Adrenal gland (tissue), 12 donors: ENCODE data around the gene ZNF330. TPM values are rescaled to one million over a fixed set of nuclear protein-coding genes. Genes with fewer than 3 reads are reported as not detected.
A peak's percentile ranks its signal among the peaks of the same experiment; 100 is the strongest.

Experiments
- DNase-seq, 7 donors: peaks; one replicate each; pipeline ENCODE4 v3.0.0-alpha.2; 2019 to 2020
- H3K27ac ChIP-seq, 5 donors: fragments of 200-600 bp; sonication (generic) in 4 of 5; 1 replicate in 3 of 5; 2 replicates in 2 of 5; pipeline versions ENCODE4 v1.5.1 to v1.8.0; 2016 to 2020; ENCODE audit warnings: mild to moderate bottlenecking in 1 of 5
- H3K27me3 ChIP-seq: fragments of 200-600 bp; 2 replicates; pipeline ENCODE4 v1.8.0; 2021
- H3K36me3 ChIP-seq, 2 donors: fragments of 200-600 bp; replicated peaks in 1 of 2; 1 replicate in 1 of 2; 2 replicates in 1 of 2; pipeline versions ENCODE4 v1.5.1 to v1.8.0; 2018 to 2022
- H3K4me1 ChIP-seq, 2 donors: fragments of 200-600 bp; replicated peaks in 1 of 2; 1 replicate in 1 of 2; 2 replicates in 1 of 2; pipeline versions ENCODE4 v1.5.1 to v1.8.0; 2018 to 2021
- H3K4me3 ChIP-seq, 4 donors: fragments of 200-600 bp; sonication (generic) in 3 of 4; one replicate each; pipeline ENCODE4 v1.5.1; 2016 to 2018
- H3K9me3 ChIP-seq, 3 donors: fragments of 200-600 bp; sonication (generic) in 1 of 3; replicated peaks in 1 of 3; 1 replicate in 2 of 3; 2 replicates in 1 of 3; pipeline versions ENCODE4 v1.5.1 to v1.8.0; 2016 to 2021
- POLR2A ChIP-seq, 2 donors: fragments of 450-650 bp; IDR thresholded peaks; one replicate each; pipeline ENCODE4 v1.6.1; 2017; ENCODE audit warnings: antibody characterized with exemption in 2 of 2, mild to moderate bottlenecking in 2 of 2, moderate library complexity in 1 of 2
- WGBS, 4 donors: extraction: QIAGEN DNeasy Blood & Tissue Kit in 2 of 4; methylation state at CpG; one replicate each; pipeline versions ENCODE4 v1.1.5 to v1.1.7; 2013 to 2017; 5-methylcytosine and 5-hydroxymethylcytosine counted together
- intact Hi-C, 2 donors: fragments of 100-400 bp; cut with DNase I; formaldehyde crosslinking; loops; one replicate each; pipeline versions ENCODE4 v1.14.1 to v1.15.0; 2022 to 2023
- polyA plus RNA-seq, 3 donors: library from polyadenylated mRNA; stranded (reverse); fragments of 200-250 nt in 2 of 3; fragments of 350-450 nt in 1 of 3; fragmentation: Illumina TruSeq in 1 of 3; extraction: RNeasy Lipid Tissue Mini Kit (QIAGEN cat#74804) in 1 of 3; gene quantifications; one replicate each; pipeline ENCODE4 v1.2.3, GENCODE V29; 2013 to 2014
- total RNA-seq, 9 donors: library from RNA; depleted of rRNA in 4 of 9; stranded (reverse); fragments of >200 nt in 4 of 9; fragments of 120-200 nt in 1 of 9; fragmentation: NEBNext Ultra II Directional in 1 of 9; extraction: Animal tissue kit (Norgen Biotek cat#: 25700) in 1 of 9; gene quantifications; one replicate each; pipeline versions ENCODE4 v1.1.0 to v1.2.4, GENCODE V29; 2013 to 2023
- TF ChIP-seq, protein P1 (sequence below), 6 experiments: fragments of 450-650 bp in 4 of 6; fragments of 200-600 bp in 2 of 6; sonication (generic) in 1 of 6; IDR thresholded peaks; 1 replicate in 5 of 6; 2 replicates in 1 of 6; pipeline versions ENCODE4 v1.5.1 to v1.8.0; 2016 to 2021; ENCODE audit warnings: antibody characterized with exemption in 6 of 6, mild to moderate bottlenecking in 2 of 6, moderate library complexity in 1 of 6
- donor health status: healthy with polysubstance abuse.
- donor health status: Bipolar disorder and iron deficiency.
- donor health status: DM: yes; HTN: yes; CAD: no.
- donor health status: DM: no; HTN: no; CAD: no.
- donor health status: DM: no; HTN: no; CAD: no.
- donor health status: DM: yes; HTN: yes; CAD: no.

Gene ZNF330
- total and polyA plus RNA-seq, 12 donors = 20.0 to 56.3 (median 37.1) TPM

DNA sequence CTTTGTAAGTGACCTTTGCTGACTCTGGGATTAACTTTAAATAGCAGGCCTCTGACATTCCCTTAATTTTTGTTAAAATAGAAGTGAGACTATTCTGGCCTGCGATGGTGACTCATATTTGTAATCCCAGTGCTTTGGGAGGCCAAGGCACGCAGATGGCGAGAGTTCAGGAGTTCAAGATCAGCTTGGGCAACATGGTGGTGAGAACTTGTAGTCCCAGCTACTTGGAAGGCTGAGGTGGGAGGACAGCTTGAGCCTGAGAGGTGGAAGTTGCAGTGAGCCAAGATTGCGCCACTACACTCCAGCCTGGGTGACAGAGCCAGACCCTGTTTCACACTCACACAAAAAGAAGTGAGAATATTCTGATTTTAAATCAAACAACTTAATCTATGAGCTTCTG lies 27.3 kb downstream of the ZNF330 start:
- Histone ChIP-seq H3K9me3 (no peaks in the 10 kb centered on the region), H3K4me3 (no peak overlapping the region), H3K4me1 (no peaks in the 10 kb centered on the region), H3K27me3 (no peaks in the 10 kb centered on the region), H3K27ac (no peak overlapping the region), H3K36me3 (no peaks in the 10 kb centered on the region)
- DNase-seq = peak in 1 of 7 donors; percentile 1
- WGBS, 4 donors = 77 to 88% (median 85%) methylated on average over 4 of the region's 4 CpGs
- TF ChIP-seq, protein P1, sequence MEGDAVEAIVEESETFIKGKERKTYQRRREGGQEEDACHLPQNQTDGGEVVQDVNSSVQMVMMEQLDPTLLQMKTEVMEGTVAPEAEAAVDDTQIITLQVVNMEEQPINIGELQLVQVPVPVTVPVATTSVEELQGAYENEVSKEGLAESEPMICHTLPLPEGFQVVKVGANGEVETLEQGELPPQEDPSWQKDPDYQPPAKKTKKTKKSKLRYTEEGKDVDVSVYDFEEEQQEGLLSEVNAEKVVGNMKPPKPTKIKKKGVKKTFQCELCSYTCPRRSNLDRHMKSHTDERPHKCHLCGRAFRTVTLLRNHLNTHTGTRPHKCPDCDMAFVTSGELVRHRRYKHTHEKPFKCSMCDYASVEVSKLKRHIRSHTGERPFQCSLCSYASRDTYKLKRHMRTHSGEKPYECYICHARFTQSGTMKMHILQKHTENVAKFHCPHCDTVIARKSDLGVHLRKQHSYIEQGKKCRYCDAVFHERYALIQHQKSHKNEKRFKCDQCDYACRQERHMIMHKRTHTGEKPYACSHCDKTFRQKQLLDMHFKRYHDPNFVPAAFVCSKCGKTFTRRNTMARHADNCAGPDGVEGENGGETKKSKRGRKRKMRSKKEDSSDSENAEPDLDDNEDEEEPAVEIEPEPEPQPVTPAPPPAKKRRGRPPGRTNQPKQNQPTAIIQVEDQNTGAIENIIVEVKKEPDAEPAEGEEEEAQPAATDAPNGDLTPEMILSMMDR (IDR thresholded peaks at IDR 0.05) = no peak
- TF ChIP-seq POLR2A (IDR thresholded peaks at IDR 0.05) = no peak
- intact Hi-C loops = no loop called here

DNA sequence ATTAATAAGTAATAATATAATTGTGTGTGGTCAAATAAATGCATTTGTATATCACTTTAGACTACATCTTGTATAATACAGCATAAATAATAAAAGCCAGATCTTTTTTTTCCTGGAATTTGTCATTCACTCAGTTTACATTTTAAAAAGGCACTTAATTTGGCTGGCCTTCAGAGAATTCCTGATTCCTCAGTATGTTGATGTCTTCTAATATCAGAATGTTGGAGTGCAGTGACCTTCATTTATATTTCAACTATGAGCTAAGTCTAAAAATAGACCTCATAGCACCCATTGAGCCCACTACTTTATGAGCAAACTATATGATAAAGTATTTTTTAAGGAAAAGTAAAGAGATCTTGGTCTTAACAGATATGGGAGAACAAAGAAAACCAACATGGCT lies 27.8 kb downstream of the ZNF330 start:
- intact Hi-C loops = no loop called here
- Histone ChIP-seq H3K27ac (no peak overlapping the region), H3K36me3 (no peaks in the 10 kb centered on the region), H3K27me3 (no peaks in the 10 kb centered on the region), H3K9me3 (no peaks in the 10 kb centered on the region), H3K4me1 (no peaks in the 10 kb centered on the region), H3K4me3 (no peak overlapping the region)
- no peak for DNase-seq
- TF ChIP-seq, protein P1 (IDR thresholded peaks at IDR 0.05) = no peak
- no peak for TF ChIP-seq POLR2A (IDR thresholded peaks at IDR 0.05)

DNA sequence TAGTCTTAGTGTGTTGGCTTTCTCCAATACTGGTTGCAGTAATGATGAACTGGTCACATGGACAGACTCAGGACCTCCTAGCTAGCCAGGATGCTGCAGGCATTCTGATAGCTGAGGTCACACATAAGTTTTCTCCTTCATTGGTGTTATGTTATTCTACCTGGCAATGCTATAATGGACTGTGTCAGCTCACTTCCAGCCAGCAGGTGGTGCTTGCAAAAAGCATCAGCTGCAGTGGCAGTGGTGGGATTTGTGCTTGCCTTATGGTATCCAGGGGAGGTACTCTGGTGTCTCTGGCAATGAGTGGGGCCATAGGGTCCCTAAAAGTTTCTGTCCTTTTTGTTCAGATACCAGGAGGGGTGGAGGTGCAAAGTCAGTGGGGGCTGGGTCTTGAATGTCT lies 33.6 kb downstream of the ZNF330 start:
- no peaks in the 10 kb centered on the region for H3K36me3 ChIP-seq
- no peaks in the 10 kb centered on the region for H3K9me3 ChIP-seq
- H3K4me3 ChIP-seq = no peak overlapping the region
- TF ChIP-seq, protein P1 (IDR thresholded peaks at IDR 0.05) = no peak
- no peak for TF ChIP-seq POLR2A (IDR thresholded peaks at IDR 0.05)
- no peaks in the 10 kb centered on the region for H3K27me3 ChIP-seq
- intact Hi-C loops = no loop called here
- H3K27ac ChIP-seq = no peak overlapping the region
- no peaks in the 10 kb centered on the region for H3K4me1 ChIP-seq
- no peak for DNase-seq

DNA sequence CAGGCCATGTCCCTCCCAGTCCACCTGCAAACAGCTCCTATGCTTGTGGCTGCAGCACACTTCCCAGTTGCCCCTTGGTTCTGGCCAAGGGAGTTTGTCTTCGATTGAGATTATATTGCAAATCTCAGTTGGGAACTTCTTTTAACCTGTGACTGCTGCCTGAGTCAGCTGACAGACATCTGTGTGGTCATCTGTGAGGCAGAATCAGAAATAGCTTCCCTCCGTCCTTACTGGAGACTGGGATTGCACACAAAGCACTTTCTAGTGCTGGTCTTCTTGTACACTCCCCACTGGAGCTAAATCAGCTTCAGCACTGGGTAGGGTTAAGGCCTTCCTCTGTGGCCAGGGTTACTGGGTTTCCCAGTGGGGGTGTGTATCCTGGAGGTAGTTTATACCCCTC lies 34.3 kb downstream of the ZNF330 start:
- no peak overlapping the region for H3K27ac ChIP-seq
- intact Hi-C loops = no loop called here
- H3K27me3 ChIP-seq = no peaks in the 10 kb centered on the region
- no peak for DNase-seq
- WGBS, 4 donors = 71 to 81% (median 75%) methylated on average over 2 of the region's 2 CpGs
- no peaks in the 10 kb centered on the region for H3K36me3 ChIP-seq
- H3K4me3 ChIP-seq = no peak overlapping the region
- TF ChIP-seq POLR2A (IDR thresholded peaks at IDR 0.05) = no peak
- TF ChIP-seq, protein P1 (IDR thresholded peaks at IDR 0.05) = no peak
- no peaks in the 10 kb centered on the region for H3K4me1 ChIP-seq
- H3K9me3 ChIP-seq = no peaks in the 10 kb centered on the region
